GM03348 (cell line): ENCODE measurements around the gene PLA2G2D.

ENCODE experiments used
- DNase-seq: peaks from one replicate; pipeline ENCODE4 v3.0.0; 2012; ENCODE audit warnings: low spot score

The PLA2G2D gene

DNA sequence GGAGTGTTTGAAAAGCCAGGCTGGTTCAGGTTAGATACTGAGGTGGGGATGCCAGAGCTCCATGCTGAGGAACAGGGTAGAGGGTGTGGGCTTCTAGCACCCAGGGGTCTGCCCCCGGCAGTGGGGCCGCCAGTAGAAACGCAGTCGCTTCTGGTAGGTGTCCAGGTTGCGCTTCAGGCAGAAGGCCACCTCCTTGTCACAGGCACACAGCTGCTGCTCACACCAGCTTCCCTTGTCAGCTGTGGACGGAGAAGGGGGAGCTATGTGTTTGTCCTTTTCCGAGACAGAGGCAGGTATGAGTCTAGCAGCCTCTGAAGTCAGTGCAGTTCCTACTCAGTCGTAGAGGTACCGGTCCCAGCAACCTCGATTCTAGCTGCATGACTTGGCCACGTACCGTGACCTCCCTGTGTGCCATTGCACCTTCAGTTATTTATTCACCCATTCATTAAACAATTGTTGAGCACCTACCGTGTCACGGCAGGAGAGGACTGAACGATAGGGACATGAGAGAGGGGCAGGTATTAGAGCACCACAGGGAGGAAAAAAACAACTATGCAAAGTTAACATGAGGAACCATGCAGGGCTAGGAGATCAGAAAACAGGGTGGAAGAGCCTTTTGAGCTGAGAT, 5.2 kb downstream of the PLA2G2D start:
- no peak for DNase-seq

DNA sequence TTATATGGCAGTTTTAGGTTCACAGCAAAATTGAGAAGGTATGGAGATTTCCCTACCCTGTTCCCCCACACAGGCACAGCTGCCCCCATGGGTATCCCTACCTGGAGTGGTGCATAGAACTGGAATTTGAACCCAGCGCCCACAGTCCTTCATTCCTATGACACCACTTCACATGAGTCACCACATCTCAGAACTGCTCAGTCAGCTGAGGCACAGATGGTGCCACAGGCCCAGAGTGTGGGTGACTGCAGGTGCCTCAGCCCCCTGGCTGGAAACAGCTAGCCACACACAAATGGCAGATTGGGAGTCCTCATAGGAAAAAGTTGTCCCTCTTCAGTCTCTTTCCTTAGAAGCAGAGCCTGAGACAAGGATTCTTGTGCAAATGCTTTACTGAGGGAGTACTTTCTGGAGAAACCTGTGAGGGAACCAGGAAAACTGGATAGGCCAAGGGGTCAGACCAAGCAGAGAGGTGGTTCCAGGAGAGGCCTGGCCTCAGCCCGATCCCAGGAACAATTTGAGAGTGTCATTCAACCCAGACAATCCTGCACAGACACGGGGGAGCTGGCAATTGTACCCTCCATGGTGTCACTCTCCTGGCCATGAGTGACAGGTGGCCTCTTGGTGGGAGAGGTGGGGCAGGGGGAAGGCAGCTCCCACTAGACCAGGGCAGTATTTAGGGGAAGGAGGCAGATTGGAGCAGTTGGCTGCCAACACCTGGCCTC, 6.9 kb downstream of the PLA2G2D start:
- DNase-seq = peak; percentile 23

DNA sequence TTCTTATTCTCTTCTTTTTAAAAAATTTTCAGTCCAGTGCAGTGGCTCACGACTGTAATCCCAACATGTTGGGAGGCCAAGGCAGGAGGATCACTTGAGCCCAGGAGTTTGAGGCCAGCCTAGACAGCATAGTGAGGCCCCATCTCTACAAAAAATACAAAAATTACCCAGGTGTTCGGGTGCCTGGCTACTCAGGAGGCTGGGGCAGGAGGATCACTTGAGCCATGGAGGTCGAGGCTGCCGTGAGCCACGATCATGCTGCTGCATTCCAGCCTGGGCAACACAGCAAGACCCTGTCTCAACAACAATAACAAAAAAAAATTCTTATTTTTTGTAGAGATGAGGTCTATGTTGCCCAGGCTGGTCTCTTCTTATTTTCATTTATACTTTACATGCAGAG, 7.9 kb downstream of the PLA2G2D start:
- DNase-seq = no peak

DNA sequence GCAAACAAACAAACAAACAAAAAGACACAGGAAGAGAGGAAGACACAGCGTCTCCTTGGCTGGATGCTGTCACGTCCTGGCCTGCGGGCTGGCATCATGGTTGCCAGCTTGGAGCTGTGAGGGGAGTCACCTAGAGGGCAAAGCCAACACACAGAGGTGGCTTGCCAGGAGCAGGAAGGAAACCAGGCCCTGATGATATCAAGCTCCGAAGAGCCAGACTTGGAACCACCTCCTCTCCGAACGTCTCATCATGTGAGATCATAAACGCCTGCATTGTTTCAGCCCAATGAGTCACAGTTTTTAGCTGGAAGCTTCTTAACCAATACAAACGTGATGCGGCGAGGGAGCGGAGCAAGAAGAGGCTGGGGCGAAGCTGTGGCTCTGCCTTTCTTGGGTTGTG, 8.7 kb downstream of the PLA2G2D start:
- peak; percentile 55 for DNase-seq

DNA sequence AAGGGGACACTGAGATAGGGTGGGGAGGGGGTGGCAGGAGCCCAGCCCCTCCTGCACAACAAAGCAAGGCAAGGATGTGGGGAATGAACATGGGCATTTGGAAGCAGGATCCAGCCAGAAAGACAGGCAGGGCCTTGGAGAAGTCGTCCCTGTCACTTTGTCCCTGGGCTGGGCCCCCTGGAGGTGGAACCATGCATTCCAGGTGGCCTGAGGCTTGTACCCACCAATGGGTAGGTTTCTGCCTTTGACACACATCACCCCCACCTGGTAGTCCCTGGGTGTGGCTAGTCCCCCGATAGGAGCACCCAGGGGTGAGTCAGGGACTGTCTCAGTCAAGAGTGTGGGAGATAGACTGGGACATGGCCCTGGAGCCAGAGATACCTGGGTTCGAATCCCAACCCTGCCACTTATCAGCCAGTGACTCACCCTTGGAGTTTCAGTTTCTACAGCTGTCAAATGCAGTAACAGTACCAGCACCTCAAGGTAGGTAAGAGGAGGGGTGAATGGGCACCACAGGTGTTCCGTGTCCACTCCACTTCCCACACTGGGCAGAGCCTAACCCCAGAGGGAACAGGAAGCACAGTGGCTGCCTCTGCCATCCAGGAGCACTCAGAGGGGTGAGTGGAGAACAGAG, 10.0 kb downstream of the PLA2G2D start:
- no peak for DNase-seq

DNA sequence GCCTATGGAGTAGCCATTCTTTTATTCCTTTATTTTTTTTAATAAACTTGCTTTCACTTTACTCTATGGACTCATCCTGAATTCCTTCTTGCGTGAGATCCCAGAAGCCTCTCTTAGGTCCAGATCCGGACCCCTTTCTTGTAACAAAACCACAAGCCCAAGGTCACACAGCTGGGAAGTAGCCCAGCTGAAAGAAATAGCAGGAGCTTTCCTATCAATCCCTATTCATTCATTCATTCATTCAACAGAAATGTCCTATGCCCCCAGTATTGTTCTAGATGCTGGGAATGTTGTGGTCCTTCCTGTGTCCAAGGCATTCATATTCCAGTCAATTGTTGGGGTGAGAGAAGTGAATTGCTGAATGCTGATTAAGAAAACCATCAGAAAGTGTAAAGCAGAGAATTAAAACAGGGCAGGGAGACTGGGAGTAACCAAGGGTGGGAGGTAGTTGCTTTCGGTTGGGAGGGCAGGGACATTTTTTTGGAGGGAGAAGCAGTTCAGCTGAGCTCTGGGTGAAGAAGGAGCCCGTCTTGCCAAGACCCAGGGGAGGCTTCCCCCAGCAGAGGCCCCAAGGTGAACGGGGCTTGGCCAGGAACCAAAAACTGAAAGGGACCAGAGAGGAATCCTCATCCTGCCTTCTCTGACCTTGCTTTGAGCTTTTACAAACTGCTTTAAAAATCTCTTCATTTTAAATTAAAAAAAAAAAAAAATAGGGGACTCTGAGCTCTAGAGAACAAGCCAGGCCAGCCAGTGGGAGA, 10.8 kb downstream of the PLA2G2D start:
- DNase-seq = no peak

DNA sequence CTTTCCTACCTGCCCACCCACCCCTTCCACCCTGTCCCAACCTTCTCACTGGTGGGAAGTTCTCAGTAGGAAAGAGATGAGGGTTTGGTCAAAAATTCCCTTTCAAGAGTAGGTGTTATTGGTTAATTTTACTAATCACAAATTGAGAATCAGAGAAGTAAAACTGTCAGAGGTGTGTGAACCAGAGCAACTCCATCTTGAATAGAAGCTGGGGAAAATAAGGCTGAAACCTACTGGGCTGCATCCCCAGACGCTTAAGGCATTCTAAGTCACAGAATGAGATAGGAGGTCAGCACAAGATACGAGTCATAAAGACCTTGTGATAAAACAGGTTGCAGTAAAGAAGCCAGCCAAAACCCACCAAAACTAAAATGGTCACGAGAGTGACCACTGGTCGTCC, 11.5 kb downstream of the PLA2G2D start:
- no peak for DNase-seq

DNA sequence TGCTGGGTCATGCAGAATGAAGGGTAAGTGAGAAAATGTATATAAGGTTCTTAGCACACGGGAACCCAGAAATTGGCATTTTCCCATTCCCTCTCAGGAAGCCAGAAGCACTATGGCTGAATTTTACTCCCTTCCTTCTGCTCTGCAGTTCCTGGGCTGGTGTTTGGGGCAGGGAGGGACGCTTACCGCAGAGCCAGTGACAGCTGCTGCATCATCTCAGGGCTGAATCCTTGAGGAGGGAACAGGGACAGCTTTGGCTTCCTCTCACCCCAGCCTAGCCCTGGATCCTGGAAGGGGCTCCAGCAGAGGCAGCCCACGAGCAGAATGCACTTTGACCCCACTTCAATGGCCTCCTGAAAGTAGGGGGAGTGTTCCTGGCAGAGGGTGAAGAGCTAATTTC, 12.0 kb downstream of the PLA2G2D start:
- DNase-seq = no peak

DNA sequence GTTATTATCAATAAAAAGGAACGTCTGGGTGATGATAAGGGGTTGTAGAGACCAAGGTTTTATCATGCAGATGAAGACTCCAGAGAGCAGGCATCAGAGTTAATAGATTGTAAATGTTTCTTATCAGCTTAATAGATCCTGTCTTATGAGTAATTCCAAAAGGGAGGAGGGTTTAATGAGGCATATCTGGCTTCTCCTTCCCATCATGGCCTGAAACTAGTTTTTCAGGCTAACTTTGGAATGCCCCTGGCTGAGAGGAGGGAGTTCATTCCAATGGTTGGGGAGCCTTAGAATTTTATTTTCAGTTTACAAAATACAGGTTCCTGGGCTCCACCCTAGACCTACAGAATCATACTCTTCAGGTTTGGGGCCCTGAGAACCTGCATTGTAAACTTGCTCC, 13.5 kb downstream of the PLA2G2D start:
- no peak for DNase-seq

DNA sequence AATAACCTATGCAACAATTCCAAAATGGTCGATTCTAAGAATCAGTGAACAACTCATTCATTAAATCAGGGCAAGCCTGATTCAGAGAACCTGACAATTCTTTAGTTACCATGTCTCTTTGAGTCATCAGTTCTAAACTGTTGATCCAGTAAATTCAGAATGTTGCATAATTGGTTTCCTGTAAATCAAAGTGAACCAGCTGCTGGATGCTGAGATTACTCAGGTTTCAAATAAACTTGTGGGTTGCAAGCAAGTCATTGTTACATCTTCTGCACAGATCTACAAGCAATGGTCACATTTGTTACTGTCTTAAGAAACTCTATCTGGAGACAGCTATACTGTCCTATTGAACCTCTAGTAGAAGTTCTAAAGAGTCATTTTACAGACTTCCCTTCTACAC, 16.5 kb downstream of the PLA2G2D start:
- DNase-seq = peak; percentile 75

DNA sequence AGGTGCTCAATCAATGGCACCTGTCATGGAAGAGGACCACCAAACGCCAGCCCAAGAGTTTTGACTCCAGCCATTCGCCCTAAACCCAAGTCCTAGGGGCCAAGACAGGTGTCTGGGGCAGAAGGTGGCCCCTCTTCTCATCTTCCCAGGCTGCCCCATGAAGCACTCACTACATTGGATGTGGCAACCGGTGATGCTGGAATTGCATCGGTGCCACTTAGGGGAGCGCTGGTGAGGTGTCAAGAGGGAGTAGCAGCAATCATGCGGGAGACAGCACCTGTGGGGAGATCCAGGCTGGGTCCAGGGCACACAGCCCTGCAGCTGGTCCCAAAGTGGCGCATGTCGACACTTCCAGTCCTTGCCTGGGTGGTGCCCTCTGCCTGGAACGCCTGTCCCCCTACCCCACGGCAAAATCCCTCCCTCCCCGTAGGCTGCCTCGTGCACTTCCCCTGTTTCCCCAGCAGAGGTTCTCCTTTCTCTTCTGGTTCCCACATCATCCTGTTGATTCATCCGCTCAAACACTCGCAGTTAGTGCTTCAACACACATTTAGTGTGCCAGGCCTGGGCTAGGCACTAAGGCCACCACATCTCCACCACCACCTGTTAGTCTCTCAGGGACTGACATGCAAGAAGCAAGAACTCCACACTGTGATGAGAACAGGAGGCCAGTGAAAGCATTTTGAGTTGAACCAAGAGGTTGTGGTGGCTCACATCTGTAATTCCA, 18.5 kb downstream of the PLA2G2D start:
- peak; percentile 84 for DNase-seq

DNA sequence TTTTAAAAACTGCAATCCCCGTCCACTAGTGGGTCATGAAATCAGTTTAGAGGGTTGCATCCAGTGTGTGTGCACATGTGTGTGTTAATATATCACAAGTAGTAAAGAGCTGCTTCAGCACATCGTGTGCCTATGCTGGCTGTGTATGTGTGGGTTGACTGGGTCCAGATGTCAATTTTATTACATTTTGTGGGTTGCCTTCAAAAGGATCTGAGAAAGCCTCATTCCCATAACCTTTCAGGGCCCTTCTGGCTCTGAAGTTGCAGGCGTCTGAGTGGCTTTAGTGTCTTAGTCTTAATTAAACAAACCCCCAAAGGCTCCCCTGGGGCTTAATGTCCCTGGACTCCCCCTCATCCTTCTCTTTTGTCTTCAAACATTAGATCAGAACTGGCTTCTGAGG, 19.8 kb downstream of the PLA2G2D start:
- no peak for DNase-seq

DNA sequence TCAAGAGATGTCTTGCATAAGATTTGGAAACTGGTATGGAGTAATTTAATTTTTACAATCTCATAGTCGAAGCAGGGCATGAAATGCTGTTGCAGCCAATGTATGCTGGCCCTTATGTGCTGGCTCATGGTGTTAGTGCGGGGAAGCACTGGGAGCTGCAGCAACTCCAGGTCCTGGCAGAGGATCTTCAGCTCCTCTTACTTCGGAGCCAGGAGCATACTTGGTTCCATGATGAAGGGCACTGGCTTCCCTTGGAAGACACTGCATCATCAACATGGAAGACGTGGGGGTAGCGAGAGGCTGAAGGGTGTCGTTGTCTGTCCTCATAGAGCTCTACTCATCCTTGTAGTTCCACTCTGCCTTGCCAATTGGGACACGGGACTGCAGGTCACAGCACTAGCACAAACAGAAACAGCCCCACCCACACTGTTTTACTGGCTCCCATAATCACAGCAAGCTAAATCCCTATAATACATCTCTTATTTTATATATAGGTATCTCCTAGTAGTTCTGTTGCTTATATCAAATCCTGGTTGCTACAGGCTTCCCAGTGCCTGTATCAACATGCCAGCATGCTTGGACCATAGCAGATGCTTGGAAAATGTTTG, 22.4 kb downstream of the PLA2G2D start:
- DNase-seq = no peak

DNA sequence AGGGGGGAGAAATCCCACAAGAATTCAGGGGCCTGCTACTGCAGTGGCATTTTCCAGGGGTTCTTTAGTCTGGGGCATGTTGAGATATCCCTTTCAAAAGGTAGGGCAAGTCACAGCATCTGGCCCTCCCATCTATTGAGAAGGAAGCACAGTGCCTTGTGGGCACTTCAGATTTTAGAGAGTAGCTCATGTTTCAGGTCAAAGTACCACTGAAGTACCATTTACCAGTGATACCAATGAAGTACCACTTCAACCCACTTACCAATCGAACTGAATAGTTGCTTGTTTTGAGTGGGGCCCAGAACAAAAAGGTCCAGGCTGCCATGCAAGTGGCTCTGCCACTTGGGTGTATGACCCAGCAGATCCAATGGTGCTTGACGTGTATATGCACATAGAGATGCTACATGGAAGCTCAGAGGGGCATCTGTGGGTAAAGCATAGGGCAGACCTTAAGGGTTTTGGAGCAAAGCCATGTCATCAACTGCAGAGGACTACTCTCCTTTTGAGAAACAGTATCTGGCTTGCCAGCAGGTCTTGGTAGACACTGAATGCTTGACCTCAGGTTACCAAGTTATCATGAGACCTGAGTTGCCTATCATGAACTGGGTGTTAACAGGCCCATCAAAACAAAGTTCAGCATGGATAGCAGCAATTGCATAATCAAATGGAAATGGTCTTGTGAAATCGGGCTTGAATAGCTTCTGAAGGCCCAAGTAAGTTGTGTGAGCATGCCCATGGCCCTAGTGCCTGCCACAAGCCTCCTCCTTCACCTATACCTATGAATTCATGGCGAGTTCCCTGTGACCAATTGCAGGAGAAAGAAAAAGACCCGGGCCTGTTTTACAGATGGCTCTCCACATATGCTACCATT, 23.5 kb downstream of the PLA2G2D start:
- no peak for DNase-seq

DNA sequence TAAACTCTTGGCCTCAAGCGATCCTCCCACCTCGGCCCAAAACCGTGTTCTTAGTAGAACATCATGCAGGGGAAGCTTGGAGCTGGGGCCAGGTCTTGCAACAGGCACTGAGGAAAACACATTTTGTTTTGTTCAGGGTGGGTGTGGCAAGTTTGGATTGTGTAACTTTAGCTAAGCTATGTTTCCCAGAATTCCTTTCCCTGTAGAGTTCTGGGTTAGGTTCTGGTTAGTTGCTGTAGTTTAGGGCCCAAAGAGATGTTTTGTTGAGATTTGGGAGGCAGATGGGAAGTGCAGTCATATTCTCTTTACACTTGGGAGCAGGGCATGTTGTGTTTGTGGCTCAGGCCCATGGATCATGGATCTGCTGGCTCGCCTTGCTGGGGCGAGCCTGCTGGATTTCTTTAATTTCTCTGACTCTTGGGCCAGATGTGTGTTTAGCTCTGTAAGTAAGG, 25.4 kb downstream of the PLA2G2D start:
- peak; percentile 71 for DNase-seq

DNA sequence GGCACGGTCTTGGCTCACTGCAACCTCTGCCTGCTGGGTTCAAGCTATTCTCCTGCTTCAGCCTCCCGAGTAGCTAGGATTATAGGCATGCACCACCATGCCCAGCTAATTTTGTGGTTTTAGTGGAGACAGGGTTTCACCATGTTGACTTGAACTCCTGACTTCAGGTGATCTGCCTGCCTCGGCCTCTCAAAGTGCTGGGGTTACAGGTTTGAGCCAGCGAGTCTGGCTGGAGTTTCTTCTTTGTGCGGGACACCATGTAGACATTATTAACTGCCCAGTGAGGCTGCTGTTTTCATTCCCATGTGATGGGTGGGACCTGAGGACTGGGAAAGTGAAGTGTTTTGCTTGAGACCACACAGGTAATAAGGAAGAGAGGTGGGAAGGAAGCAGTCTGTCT, 26.0 kb downstream of the PLA2G2D start:
- DNase-seq = no peak

DNA sequence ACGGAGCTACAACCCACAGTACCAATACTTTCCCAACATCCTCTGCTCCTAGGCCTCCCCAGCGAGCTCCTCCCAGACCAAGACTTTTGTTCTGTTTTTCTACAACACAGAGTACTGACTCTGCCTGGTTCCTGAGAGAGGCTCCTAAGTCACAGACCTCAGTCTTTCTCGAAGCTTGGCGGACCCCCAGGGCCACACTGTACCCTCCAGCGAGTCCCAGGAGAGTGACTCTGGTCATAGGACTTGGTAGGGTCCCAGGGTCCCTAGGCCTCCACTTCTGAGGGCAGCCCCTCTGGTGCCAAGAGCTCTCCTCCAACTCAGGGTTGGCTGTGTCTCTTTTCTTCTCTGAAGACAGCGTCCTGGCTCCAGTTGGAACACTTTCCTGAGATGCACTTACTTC, 28.7 kb downstream of the PLA2G2D start:
- DNase-seq = no peak

DNA sequence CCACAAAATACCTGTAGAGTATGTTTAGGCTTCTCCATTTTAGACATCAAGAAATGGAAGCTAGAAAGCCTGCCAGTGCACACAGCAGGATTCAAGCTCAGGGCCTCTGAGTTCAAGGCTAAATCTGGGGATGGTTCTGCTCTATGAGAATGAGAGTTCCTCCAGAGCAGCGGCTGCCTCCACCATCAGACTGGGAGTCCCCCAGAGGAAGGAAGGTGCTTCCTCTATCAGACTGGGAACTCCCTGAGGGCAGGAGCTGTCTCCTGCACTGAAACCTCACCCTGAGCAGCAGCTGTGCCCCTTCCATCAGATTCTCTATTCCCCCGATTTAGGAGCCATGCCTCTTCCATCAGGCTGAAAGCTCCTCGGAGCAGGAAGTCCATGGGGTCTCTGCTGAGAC, 29.2 kb downstream of the PLA2G2D start:
- no peak for DNase-seq

DNA sequence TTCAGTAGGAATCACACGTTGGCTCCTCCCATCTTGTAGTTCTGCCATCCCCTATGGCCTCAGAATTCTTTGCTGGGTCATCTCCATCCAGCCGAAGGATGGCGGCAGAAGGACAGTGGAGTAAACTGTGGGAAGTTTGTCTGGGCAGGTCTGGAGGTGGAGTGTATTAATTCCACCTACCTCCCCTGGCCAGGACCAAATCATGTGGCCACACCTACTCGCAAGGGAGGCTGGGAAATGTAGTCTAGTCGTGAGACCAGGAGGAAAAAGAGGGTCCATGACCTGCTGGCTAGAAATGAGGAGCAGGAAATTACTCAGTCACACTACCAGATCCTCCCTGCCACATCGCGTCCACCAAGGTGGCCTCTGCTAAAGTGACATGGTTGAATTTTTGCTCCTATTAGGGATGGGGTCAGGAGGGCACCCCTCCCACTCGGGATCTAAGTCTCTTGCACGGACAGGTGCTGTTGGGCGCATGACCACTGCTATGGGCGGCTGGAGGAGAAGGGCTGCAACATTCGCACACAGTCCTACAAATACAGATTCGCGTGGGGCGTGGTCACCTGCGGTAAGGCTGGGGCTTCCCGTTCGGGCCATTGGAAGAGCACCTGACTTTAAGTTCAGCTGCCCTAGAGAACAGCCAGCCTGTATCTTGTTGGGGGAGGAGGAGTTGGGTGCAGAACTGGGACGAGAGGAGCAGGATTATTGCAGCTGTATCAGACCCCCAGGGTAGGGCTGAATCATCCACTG, 29.8 kb downstream of the PLA2G2D start:
- DNase-seq = no peak

DNA sequence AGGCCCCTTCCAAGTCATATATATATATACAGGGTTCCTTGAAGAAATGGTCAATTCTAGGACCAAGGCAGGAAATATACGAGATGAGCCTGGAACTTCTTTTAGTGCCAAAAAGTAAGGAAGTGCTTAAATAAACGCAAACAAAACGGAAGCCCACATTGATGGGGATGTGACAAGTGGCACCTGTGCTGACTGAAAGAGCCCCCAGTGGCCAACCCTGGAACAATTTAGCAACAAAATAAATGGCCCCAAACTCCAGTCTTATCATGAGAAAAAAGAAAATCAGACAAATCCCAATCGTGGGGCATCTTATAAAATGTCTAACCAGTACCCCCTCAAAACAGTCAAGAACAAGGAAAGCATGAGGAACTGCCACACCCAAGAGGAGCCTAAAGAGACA, 31.7 kb downstream of the PLA2G2D start:
- no peak for DNase-seq
